Measurements from ENCODE around the gene SDHD. TPM values are rescaled to one million over a fixed set of nuclear protein-coding genes. Genes with fewer than 3 reads are reported as not detected.

Gene SDHD
- total RNA-seq, 2 donors from 2014 or later: 113 to 166 TPM

GRCh38 chr11:112097734-112098528 lies 11.3 kb downstream of the SDHD start:
- H3K27ac ChIP-seq: no peak overlapping the region
- peaks cover 54% of the 10 kb centered on the region for H3K36me3 ChIP-seq
- TF ChIP-seq, protein P1, sequence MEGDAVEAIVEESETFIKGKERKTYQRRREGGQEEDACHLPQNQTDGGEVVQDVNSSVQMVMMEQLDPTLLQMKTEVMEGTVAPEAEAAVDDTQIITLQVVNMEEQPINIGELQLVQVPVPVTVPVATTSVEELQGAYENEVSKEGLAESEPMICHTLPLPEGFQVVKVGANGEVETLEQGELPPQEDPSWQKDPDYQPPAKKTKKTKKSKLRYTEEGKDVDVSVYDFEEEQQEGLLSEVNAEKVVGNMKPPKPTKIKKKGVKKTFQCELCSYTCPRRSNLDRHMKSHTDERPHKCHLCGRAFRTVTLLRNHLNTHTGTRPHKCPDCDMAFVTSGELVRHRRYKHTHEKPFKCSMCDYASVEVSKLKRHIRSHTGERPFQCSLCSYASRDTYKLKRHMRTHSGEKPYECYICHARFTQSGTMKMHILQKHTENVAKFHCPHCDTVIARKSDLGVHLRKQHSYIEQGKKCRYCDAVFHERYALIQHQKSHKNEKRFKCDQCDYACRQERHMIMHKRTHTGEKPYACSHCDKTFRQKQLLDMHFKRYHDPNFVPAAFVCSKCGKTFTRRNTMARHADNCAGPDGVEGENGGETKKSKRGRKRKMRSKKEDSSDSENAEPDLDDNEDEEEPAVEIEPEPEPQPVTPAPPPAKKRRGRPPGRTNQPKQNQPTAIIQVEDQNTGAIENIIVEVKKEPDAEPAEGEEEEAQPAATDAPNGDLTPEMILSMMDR (IDR thresholded peaks at IDR 0.05): no peak
- H3K27me3 ChIP-seq: no peaks in the 10 kb centered on the region
- no peak overlapping the region for H3K4me3 ChIP-seq
- DNase-seq (ENCODE audit: low spot score): no peak
- no peaks in the 10 kb centered on the region for H3K9me3 ChIP-seq
- H3K4me1 ChIP-seq: no peaks in the 10 kb centered on the region

- H3K27ac ChIP-seq: no peak overlapping the region
- H3K36me3 ChIP-seq: peaks cover 28% of the 10 kb centered on the region
- TF ChIP-seq, protein P1 (IDR thresholded peaks at IDR 0.05): no peak
- H3K4me3 ChIP-seq: no peak overlapping the region
- no peaks in the 10 kb centered on the region for H3K27me3 ChIP-seq
- no peaks in the 10 kb centered on the region for H3K4me1 ChIP-seq
- DNase-seq (ENCODE audit: low spot score): no peak
- H3K9me3 ChIP-seq: no peaks in the 10 kb centered on the region
Observed at GRCh38 chr11:112100462-112100861, 13.8 kb downstream of the SDHD start.

DNA sequence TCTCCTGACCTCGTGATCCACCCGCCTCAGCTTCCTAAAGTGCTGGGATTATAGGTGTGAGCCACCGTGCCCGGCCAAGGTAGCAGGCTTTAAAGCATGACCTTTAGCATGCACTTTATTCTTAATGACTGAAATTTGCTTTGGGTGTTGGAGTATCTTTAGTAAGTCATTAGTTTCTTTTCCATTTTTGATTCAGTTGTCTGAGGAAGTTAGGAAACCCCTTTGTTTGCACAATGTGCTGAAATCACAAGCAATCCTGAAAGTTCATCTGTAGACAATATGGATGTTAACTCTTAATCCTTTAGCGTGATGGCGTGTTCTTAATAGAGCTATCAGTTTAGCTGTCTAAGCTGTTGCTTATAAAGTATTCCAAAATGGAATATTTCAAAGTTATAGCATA lies 16.8 kb downstream of the SDHD start:
- TF ChIP-seq, protein P1 (IDR thresholded peaks at IDR 0.05): no peak
- H3K9me3 ChIP-seq: no peaks in the 10 kb centered on the region
- no peaks in the 10 kb centered on the region for H3K4me1 ChIP-seq
- no peak for DNase-seq (ENCODE audit: low spot score)
- H3K27ac ChIP-seq: no peak overlapping the region
- H3K4me3 ChIP-seq: no peak overlapping the region
- H3K36me3 ChIP-seq: peaks cover 4% of the 10 kb centered on the region
- no peaks in the 10 kb centered on the region for H3K27me3 ChIP-seq

DNA sequence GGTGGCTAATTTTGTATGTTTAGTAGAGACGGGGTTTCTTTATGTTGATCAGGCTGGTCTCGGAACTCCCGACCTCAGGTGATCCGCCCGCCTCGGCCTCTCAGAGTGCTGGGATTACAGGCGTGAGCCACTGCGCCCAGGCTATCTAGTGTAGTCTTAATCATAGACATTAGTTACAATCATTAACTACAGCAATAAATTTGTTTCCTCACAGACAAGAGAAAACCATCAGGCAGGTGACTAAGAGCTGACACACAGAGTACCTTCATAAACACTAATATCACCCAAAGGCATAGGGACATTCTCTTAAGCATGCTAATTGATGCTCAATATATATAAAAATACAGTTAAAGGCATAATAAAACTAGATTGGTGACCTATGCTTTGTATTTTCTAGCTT lies 19.4 kb downstream of the SDHD start:
- Histone ChIP-seq H3K27me3 (no peaks in the 10 kb centered on the region), H3K36me3 (peaks cover 4% of the 10 kb centered on the region), H3K4me3 (no peak overlapping the region), H3K4me1 (no peaks in the 10 kb centered on the region), H3K9me3 (no peaks in the 10 kb centered on the region), H3K27ac (no peak overlapping the region)
- TF ChIP-seq, protein P1 (IDR thresholded peaks at IDR 0.05): no peak
- DNase-seq (ENCODE audit: low spot score): no peak

DNA sequence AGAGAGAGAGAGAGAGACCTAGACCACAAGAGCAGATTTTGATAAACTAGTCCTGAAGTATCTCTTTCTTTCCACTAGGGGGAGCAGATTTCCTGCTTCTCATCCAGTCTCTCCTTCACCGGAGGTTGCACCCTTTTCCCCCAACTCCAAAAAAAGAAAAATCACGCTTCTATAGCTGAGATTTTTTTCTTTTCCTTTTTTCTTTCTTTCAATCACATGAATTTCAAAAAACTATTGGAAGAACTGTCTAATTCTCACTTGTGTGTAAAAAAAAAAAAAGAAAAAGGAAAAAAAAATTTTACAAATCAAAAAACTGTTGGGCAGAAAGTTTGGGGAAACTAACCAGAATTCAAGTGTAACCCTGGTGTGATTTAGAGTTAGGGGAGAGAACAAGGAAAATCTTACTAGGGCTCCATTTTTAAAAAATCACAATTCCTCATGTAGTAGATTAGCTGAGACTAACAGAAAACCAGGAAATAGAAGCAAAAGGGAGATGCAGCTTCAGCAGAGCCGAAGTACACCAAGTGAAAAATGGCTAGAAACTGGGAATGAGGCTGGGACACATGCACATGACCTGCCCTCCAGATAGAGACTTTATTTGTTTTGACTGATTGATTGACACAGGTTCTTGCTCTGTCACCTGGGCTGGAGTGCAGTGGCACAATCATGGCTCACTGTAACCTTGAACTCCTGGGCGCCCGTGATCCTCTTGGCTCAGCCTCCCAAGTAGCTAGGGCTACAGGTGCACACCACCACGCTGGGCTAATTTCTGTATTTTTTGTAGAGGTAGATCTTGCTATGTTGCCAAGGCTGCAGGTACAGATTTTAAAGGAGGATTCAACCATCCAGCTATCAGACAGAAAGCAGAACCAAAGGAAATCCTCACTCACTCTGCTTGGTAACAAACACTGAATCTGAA lies 27.1 kb downstream of the SDHD start:
- H3K4me3 ChIP-seq: no peak overlapping the region
- DNase-seq (ENCODE audit: low spot score): no peak
- H3K36me3 ChIP-seq: no peaks in the 10 kb centered on the region
- H3K27ac ChIP-seq: no peak overlapping the region
- no peaks in the 10 kb centered on the region for H3K27me3 ChIP-seq
- TF ChIP-seq, protein P1 (IDR thresholded peaks at IDR 0.05): peak; percentile 53 to 75
- H3K4me1 ChIP-seq: no peaks in the 10 kb centered on the region
- no peaks in the 10 kb centered on the region for H3K9me3 ChIP-seq
